Lower leg skin (tissue), 3 donors: ENCODE measurements around the gene UNC5C.

ENCODE experiments used
- POLR2A ChIP-seq, 2 donors: fragments of 450-650 bp; IDR thresholded peaks; one replicate each; pipeline ENCODE4 v1.6.1; 2016 to 2017; ENCODE audit warnings: antibody characterized with exemption in 2 of 2, mild to moderate bottlenecking in 1 of 2, moderate library complexity in 1 of 2
- TF ChIP-seq, protein P1 (sequence below), 3 donors: fragments of 450-650 bp; IDR thresholded peaks; one replicate each; pipeline ENCODE4 v1.5.1; 2016; ENCODE audit warnings: antibody characterized with exemption in 3 of 3, mild to moderate bottlenecking in 3 of 3, moderate library complexity in 2 of 3

DNA sequence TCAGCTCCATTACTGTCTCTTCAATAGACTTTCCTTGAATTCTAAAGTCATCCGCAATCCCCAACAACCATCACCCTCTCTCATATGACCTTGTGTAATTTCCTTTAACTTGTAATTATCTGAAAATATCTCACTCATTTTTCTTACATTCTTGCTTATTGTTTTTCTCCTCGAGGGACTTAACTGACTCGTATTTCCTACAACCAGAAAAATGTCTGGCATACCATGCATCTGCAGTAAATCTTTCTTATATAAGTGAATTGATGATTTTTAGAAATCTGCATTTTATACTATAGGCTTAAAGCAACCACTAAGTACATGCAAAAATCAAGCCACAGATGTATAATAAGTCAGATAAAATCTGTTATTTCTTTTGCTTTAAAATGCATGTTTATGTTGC lies 276.7 kb downstream of the UNC5C start:
- no peak for TF ChIP-seq POLR2A (IDR thresholded peaks at IDR 0.05)
- TF ChIP-seq, protein P1, sequence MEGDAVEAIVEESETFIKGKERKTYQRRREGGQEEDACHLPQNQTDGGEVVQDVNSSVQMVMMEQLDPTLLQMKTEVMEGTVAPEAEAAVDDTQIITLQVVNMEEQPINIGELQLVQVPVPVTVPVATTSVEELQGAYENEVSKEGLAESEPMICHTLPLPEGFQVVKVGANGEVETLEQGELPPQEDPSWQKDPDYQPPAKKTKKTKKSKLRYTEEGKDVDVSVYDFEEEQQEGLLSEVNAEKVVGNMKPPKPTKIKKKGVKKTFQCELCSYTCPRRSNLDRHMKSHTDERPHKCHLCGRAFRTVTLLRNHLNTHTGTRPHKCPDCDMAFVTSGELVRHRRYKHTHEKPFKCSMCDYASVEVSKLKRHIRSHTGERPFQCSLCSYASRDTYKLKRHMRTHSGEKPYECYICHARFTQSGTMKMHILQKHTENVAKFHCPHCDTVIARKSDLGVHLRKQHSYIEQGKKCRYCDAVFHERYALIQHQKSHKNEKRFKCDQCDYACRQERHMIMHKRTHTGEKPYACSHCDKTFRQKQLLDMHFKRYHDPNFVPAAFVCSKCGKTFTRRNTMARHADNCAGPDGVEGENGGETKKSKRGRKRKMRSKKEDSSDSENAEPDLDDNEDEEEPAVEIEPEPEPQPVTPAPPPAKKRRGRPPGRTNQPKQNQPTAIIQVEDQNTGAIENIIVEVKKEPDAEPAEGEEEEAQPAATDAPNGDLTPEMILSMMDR (IDR thresholded peaks at IDR 0.05): no peak
